CMK (cell line): ENCODE data around the gene INPP5A.
A peak's percentile ranks its signal among the peaks of the same experiment; 100 is the strongest.

Experiments
- DNase-seq: peaks from one replicate; pipeline ENCODE4 v3.0.0-alpha.2; 2010; ENCODE audit warnings: low read depth

Gene INPP5A

DNA sequence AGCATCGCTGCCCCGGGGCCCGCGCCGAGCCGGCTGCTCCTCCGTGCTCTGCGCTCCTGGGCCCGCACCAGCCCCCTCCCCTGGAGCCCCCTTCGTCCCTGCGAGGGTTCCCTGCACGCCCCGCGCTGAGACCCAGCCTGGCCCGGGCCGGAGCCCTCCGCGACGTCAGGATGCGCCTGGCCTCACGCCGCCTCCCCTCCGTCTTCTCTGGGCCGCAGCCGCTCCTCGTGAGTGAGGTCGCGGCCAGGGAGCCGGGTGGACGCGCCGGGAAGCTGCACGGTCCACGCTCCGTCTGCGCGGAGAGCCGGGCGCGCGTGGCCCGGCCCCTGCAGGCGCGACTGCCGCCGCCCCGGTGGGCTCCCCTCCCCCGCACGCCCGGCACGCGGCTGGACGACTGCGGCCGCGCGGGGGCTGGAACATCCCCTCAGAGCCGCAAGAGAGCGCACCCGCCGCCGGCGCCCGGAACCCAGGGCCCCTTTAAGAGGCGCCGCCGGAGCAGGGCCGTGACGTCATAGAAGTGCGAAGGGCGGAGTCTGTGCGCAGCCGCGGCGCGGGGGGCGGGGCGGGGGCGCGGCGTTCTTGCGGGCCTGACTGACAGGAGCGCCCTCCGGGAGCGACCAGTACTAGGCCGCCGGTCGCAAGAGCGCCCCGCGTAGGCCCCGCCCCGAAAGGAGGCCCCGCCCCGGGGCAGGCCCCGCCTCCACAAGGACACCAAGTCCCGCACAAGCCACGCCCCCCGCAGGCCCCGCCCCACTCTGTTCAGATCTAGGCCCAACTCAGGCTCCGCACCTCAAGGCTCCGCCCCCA lies 507 bp upstream of the INPP5A start:
- peak; percentile 85 for DNase-seq

DNA sequence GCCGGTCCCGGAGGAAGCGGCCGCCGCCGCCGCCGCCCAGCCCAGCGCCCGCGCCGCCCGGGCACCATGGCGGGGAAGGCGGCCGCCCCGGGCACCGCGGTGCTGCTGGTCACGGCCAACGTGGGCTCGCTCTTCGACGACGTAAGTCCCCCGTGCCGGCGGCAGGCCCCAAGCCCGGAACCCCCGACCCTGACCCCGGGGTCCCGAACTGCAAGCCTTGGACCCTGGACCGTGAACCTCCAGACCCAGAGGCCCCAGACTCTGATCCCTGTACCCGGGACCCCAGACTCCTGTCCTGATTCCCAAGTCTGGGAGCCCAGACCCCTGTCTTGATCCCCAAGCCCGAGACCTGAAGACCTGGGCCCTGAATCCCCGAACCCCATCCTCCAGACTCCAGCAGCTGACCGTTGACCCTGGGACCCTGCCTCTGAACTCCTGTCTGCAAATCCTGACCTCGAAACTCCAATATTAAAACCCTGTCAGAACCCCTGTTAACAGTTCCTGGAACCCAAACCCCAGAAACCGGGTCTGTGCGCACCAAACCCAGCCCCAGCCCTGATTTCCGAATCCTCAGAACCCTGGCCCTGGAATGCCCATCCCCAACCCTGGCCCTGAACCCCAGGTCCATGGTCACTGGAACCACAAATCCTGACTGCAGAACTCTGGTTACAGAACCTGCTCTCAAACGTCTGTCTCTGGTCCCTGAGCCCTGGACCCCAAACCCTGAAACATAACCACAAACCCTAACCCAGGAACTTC lies 623 bp downstream of the INPP5A start:
- no peak for DNase-seq

DNA sequence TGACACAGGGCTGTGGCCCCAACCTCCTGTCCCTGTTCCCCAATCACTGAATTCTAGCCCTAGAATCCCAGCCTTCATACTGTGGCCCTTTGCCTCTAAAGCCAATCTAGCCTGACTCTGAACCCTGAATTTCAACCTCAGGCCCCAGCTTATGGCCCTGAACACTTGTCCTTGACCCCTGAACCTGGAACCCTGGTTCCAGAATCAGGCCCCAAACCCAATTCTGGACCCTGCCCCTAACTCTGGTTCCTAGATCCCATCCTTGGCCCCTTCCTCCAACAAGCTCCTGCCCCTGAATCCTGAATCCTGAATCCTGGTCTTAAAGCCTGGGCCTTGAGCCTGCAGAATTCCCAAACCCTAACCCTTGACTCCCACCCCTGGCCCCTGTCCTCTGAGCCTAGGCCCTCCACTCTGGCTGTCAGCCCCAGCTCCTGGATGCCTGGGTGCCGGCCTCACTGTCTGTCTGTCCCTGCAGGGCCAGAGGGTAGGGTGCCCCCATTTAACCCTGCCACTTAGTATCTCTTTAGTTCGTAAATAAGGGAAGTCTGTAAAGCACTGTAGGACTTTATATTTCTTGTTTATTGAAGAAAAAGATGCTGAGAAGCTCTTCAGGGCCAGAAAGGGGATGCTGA lies 1.3 kb downstream of the INPP5A start:
- DNase-seq: no peak

DNA sequence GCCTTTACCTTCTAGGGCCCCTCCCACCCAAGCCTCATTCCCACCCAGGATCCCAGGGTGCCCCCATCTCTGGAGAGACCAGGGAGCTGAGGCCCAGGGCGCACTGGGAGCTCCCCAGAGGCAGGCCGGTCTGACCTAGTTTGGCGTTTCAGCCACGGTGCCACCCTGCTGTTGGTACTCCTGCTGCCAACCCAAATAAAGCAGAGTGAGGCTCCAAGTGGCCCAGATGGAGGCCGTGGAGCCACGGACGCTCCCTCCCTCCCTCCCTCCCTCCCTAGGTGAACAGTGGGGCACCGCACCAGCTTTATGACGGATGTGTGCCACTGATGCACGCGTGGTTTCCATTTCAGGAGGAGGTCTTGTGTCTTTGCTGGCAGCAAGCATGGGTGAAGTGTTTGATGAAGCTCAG lies 1.8 kb downstream of the INPP5A start:
- DNase-seq: no peak

DNA sequence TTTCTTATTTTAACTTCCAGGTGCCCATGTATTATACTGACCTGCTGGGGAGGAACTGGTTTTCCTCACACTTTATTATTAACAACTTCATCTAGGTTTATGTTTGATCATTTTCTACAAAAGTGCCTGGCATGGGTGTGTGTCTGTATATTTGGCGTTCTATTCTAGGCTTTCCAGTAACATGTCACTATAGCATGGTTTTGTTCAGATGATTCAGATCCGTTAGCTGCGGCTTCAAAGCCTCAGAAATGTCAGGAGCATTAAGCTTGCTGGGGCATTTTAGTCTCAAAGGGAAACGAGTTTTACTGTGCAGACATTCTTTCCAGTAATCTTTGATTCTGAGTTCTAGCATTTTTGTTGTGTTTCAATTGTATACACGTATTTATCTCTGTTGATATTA lies 2.3 kb downstream of the INPP5A start:
- no peak for DNase-seq

DNA sequence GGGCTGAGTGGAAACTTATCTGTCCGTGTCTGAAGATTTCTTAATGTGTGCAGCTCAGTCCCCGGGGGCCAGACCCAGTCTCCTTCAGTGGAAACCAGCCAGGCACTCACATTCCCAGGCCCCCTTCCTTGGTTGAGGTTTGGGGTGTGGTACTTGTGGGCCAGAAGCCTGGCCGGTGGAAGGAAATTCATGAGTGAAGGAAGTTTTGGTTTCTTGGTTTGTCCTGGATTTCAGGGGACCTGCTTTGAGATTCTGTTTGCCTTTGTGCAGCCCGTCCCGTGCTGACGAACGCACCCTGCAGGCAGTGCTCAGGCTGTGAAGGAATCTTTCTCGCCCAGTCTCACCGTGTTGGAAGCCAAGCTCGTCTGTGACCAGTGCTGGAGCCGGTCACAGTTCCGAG lies 2.9 kb downstream of the INPP5A start:
- no peak for DNase-seq

DNA sequence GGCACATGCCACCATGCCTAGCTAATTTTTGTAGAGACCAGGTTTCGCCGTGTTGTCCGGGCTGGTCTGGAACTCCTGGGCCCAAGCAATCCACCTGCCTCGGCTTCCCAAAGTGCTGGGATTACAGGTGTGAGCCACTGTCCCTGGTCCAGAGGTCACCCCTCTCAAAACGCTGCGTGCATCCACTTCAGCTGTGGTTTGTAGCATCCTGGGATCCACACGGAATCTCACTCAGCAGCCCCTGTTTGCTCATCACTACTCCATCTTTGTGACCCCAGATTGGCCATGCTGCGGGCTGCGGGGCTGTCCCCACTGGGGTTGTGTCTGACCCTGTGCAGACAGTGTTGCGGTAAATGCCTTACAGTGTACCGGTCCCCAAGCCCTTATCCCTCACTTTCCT lies 3.5 kb downstream of the INPP5A start:
- no peak for DNase-seq

DNA sequence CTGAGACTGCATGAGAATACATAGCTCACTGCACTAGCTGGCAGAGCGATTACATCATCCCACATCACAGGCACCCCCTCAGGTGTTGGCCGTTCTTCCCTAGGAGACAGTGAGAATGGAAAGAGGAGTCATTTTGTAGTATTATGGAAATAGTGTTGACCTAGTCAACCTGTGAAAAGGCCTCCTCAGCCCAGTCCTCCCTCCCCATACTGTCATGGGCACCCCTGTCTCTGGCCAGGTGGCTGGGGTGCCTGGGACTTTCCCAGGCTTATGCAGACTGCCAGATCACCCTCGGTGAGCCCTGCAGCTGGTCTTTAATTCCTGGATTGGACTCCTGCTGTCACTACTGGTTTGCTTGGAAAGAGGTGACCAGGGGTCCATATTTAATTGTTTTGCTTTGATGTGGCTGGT lies 4.0 kb downstream of the INPP5A start:
- no peak for DNase-seq

DNA sequence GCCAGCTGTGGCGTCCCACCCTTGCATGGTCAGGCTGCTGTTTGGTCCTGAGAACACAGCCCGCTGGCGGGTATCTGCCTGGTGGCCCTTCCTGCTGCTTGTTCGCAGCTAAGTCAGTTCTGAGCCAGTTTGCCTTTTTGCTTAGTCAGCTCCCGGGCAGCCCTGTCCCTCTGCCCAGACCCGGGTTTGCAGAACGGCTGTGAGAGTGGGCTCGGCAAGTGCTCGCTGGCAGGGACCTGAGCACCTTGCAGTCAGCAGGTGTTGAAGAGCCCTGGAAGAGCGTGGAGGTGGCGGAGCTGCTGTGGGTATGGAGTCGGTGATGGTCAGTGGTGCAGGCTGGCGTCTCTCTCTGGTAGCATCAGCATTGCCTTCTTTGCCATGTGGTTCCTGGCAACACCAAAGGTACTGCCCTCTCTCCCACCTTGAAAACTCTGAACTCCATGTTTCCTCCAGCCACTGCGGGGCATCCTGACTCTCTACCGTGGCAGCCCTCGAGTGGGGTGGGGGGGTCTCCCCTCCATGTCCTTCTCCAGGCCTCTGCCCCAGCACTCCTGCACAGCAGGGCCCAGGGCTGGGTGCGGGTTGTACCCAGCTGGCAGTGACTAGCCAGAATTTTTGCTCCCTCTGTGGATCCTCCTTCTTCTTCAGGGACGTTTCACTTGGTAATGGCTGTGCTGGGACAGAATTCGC lies 4.6 kb downstream of the INPP5A start:
- DNase-seq: no peak

DNA sequence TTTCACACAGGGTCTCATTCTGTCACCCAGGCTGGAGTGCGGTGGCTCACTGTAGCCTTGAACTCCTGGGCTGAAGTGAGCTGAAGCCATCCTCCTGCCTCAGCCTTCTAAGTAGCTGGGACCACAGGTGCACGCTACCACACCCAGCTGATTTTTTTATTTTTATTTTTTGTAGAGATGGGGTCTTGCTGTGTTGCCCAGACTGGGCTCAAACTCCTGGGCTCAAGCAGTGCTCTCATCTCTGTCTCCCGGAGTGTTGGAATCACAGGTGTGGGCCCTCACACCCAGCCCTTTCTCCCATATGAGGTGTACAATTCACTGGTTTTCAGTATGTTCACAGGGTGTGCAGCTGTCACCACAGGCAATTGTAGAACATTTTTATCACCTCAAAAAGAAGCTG lies 5.2 kb downstream of the INPP5A start:
- no peak for DNase-seq

DNA sequence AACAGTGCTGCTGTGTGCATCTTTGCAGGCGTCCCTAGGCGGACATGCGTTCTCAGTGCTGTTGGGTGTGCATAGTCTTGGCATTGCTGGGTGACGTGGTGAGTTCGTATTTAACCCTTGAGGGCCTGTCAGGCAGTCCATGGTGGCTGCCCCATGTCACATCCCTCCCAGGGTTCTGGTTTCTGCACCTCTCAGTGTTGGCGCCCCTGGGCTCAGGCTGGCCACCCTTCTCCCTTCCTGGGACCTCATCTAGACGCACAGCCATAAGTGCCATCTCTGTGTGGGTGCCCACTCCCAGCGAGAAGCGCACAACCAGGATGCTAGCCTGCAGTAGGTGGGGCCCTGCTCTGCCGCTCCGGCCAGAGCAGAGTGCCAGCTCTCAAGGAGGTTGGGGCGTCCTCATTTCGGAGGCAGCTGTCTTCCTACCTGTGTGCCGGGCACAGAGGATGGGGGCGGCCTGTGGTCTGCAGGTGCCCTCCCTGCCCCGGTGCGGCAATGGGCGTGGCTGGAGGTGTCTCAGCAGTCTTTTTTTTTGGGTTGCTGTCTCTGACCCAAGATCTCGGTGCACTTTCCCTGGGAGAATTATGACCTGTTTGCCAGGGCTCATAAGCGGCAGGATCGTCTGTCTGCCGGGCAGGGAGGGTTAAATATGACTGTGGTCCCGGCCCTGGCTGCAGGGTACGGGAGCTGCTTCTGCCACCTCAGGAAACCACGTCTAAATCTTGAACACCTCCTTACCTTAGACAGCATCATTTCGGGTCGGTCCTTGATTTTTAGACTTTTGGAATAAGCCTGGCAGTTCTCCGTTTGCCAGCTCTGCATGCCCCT lies 6.5 kb downstream of the INPP5A start:
- DNase-seq: no peak

DNA sequence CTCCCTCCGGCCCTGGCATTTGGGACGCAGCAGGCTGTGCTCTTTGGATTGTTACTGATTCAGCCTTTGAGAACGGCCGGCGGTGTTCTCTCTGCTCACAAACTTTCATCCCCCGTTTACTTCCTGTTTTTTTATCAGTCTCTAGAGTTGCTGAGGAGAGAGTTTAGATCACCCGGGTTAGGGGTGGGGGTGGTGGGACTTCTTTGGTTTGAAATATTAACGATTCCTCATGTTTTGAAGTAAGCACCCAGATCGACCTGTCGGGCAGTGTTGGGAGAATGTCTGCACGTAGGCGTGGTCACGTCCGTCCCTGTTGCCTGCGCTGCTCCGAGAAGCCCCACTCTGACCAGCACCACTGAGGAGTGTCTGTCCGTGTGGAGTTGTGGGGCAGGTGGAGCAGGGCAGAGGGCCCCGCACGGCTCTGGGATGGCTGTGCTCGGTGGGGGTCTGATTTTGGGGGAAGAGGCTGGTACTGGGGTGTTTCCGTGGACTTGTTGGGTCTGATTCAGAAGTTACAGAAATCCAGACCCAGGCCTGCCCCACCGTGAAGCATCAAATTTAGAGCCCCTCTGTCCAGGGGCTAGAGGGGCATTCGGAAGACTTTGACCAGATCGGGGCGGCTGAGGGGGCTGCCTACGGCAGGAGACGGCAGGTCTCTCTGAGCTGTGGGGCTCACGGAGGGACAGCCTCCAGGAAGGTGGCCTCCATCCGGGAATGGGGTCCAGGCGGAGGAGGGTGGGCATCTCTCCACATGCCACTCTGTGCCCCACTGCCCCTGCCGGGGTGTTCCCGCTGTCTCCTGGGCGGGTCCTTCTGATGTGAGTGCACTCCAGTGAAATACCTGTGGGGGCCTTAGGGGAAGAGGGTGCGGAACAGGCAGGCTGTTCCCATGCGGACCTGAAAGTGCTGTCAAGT lies 7.4 kb downstream of the INPP5A start:
- DNase-seq: no peak

DNA sequence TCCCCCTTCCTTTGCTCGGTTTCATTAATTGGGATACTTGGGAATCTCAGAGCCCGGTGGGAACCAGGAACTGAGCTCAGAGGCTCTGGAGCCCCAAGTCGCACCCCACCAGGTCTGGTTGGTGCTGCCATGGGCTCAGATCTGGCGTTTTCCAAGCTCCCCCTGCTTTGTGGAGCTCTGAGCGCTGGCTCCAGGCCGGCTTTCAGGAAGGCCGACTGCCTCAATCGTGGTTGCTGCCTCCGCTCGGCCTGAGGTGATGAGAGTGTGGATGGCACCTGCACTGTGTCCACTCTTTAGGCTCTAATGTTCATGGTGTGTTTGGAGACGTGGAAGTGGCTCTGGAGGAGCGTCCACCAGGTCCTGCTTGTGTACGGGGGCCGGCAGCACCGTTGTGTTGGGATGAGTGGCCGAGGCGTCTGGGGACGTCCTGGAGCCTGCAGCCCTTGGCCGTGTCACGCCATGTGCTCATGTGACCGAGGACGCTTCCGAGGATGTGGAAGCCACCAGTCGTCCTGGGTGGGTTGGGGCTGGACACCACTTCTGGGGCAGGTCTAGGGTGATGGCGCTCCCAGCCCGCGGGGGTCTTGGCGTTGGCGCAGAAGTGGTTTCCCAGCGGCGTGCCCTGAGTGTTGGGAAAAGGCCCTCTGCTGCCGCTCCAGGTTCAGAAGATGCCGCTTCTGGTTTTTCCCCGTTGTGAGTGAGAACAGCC lies 8.2 kb downstream of the INPP5A start:
- no peak for DNase-seq

DNA sequence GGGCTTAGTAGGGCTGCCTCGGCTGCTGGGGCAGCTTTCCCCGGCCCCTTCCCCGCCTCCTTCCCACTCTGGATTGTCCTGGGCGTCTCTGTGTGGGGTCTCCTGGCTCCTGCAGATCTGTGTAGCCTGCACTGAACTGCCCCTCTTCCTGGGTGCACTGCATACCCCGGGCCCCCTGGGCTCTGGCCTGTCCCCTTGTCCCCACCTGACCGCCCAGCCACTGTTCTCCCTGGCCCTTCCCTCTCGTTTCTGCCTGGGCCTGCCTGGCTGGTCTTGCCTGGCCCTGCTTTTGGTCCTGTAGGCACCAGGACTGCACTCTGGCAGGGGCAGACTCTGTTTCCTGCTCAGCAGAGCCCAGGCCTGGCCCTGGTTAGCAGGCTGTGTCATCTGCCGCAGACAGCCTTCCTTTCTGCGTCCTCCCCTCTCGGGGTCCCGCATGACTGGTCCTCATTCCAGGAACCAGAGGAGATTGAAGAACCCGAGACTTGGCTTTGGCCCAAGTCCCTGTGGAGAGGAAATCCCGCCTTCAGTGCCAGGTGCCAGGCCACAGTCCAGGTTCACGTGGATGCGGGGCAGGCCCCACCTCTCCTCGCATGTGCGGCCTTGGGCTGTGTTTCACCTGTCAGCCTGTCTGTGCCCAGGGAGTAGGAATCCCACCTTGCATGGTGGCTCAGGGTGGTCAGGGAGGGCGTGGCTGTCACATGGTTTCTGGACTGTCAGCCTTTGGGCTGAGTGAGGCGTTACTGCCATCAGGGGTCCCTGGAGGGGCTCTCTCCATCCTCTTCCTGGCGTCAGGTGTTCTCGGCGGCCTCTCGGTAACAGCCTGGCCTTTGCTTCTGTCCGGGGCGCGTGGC lies 9.2 kb downstream of the INPP5A start:
- DNase-seq: no peak

DNA sequence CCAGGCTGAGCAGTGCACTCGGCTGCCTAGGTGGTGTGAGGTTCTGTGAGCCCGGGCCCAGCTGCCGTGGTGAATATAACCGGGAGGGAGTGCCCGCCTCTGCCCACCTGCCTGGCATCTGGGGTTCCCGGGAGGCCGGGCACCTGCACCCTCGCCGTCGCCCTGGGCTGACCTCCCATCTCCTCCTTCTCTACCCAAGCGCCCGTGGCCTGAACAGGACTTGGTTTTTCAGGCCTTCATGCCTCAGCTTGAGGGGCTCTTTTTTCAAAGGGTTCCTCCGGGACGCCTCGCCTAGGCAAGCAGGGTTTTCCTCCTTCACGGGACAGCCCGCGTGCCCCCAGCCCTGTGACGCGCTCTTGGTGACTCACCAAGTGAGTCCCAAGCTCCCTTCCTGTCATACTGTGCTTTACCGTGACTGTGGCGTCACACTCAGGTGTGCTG lies 9.9 kb downstream of the INPP5A start:
- DNase-seq: no peak

DNA sequence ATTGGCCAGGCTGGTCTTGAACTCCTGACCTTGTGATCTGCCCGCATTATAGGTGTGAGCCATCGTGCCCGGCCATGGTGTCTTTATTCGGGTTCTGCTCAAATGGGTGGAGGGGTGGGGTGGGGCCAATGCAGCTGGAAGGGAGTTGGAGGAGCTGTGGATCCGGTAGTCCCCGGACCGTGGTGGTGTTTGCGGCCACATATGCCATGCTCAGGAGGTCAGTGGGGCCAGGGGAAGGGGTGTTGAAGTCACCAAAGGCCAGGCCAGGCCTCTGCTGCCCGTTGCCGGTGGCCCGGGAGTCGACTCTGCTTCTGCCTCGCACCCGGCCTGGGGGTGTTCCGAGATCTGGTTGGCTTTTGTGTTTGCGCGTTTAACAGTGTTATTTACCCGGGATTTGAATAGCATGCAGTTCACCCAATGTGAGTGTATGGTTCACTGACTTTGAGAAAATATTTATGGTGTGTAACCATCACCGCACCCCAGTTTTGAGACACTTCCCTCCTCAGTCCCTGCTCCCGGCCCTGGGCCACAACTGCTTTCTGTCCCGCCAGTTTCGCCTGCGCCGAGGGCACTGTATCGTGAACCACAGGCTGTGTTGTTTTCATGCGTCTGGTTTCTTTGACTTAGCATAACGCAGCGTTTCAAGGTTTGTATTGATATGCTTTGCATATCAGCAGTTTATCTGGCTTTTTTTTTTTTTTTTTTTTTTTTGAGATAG lies 10.7 kb downstream of the INPP5A start:
- no peak for DNase-seq

DNA sequence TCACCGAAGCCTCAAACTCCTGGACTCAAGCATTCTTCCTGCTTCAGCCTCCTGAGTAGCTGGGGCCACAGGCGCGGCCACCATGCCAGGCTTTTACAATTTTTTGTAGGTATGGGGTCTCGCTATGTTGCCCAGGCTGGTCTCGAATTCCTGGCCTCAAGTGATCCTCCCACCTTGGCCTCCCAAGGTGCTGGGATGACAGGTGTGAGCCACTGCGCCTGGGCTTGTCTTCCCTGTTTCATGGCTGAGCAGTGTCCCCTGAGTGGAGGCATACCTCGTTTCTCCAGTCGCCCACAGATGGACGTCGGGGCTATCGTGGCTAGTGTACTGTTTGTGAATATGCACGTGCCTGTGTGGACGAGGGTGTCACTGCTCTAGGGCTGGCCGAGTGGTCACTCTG lies 11.3 kb downstream of the INPP5A start:
- DNase-seq: no peak

DNA sequence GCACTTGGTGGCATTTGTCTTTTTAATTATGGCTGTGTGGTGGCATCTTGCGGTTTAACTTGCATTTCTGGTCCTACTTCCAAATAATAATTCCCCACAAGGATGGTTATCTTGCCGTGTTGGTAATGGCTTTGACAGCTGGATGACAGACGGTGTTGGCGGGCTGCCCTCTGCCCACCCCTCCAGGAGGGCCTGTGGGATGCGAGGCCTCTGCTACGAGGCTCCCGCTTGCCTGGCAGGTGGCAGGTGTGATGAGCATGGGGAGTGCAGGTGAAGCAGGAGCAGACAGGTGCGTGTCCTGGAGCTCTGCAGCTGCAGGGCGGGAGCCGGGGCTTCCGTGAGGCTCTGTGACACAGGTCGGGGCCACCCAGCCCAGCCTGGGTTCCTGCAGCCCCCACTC lies 11.8 kb downstream of the INPP5A start:
- no peak for DNase-seq
